HUES48 (cell line): ENCODE measurements around the gene DNHD1.
A peak's percentile ranks its signal among the peaks of the same experiment; 100 is the strongest.

Experiments used
- H3K27ac ChIP-seq: one replicate; pipeline ENCODE4 v1.7.0; 2013; ENCODE audit warnings: low read depth, low read length, inconsistent platforms
- H3K27me3 ChIP-seq: 2 replicates; pipeline ENCODE4 v1.6.1; 2013; ENCODE audit warnings: mild to moderate bottlenecking, low read length; ENCODE audit not compliant: control insufficient read depth, insufficient read depth
- H3K36me3 ChIP-seq: 2 replicates; pipeline ENCODE4 v1.6.1; 2013; ENCODE audit warnings: low read length; ENCODE audit not compliant: control insufficient read depth, insufficient read depth
- H3K4me1 ChIP-seq: 2 replicates; pipeline ENCODE4 v1.6.1; 2013; ENCODE audit warnings: mild to moderate bottlenecking, low read length; ENCODE audit not compliant: control insufficient read depth, insufficient read depth
- H3K4me3 ChIP-seq: 2 replicates; pipeline ENCODE4 v1.5.1; 2013; ENCODE audit warnings: mild to moderate bottlenecking, low read depth, low read length
- H3K9ac ChIP-seq: 2 replicates; pipeline ENCODE4 v1.6.1; 2013; ENCODE audit warnings: mild to moderate bottlenecking, low read depth, low read length, moderate library complexity
- H3K9me3 ChIP-seq: 2 replicates; pipeline ENCODE4 v1.6.1; 2013; ENCODE audit warnings: low read length; ENCODE audit not compliant: control insufficient read depth, insufficient read depth

DNHD1 gene

DNA sequence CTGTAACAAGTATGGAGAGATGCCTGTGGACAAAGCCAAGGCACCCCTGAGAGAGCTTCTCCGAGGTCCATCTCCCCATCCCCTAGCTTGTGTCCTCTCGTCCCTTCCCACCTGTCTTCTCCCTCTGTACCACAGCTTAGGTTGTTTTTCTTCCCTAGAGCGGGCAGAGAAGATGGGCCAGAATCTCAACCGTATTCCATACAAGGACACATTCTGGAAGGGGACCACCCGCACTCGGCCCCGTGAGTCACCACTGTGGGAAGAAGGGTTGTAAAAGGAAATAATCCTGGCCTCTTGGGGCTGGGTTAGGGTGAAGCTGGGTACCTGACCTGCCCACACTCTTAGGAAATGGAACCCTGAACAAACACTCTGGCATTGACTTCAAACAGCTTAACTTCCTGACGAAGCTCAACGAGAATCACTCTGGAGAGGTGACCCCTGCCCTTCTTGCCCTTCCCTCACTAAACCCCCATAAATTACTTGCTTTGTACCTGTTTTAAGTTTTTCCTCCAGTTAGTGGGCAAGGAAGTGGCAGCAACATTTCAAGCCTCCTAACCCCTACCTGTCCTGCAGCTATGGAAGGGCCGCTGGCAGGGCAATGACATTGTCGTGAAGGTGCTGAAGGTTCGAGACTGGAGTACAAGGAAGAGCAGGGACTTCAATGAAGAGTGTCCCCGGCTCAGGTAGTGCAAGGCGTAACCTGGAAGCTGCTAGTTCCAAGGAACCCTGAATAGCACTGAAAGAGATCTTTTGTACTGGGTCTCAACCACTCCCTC, 111.8 kb downstream of the DNHD1 start:
- H3K4me1 ChIP-seq = peaks cover 27% of the 10 kb centered on the region
- peak overlapping the region; percentile 14 for H3K27ac ChIP-seq
- no peak overlapping the region for H3K9ac ChIP-seq
- H3K27me3 ChIP-seq = no peaks in the 10 kb centered on the region
- H3K4me3 ChIP-seq = no peak overlapping the region
- H3K9me3 ChIP-seq = no peaks in the 10 kb centered on the region
- H3K36me3 ChIP-seq = peaks cover 45% of the 10 kb centered on the region

DNA sequence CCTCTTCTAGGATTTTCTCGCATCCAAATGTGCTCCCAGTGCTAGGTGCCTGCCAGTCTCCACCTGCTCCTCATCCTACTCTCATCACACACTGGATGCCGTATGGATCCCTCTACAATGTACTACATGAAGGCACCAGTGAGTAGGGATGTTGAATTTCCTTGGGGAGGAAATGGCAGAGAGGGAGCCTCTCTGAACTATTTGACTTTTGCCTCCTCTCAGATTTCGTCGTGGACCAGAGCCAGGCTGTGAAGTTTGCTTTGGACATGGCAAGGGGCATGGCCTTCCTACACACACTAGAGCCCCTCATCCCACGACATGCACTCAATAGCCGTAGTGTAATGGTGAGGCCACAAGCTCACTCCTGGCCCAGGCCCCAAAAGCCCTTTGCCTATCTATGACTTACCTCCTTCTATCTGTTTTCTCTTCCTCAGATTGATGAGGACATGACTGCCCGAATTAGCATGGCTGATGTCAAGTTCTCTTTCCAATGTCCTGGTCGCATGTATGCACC, 112.5 kb downstream of the DNHD1 start:
- Histone ChIP-seq H3K4me3 (no peak overlapping the region), H3K27ac (no peak overlapping the region), H3K9ac (no peak overlapping the region), H3K27me3 (no peaks in the 10 kb centered on the region), H3K9me3 (no peaks in the 10 kb centered on the region), H3K4me1 (peaks cover 26% of the 10 kb centered on the region), H3K36me3 (peaks cover 51% of the 10 kb centered on the region)

DNA sequence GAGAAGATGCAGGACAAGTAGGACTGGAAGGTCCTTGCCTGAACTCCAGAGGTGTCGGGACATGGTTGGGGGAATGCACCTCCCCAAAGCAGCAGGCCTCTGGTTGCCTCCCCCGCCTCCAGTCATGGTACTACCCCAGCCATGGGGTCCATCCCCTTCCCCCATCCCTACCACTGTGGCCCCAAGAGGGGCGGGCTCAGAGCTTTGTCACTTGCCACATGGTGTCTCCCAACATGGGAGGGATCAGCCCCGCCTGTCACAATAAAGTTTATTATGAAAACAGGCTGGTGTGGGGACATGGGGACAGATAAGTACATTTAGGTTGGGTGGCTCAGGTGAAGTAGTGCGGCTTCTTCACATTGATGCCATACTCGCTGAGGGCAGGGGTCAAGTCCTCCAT, 113.5 kb downstream of the DNHD1 start:
- peaks cover 62% of the 10 kb centered on the region for H3K36me3 ChIP-seq
- no peaks in the 10 kb centered on the region for H3K9me3 ChIP-seq
- H3K4me3 ChIP-seq = no peak overlapping the region
- H3K4me1 ChIP-seq = peaks cover 20% of the 10 kb centered on the region
- no peaks in the 10 kb centered on the region for H3K27me3 ChIP-seq
- peak overlapping the region; percentile 99 for H3K27ac ChIP-seq
- no peak overlapping the region; the same call in 1 of the 2 replicates for H3K9ac ChIP-seq

DNA sequence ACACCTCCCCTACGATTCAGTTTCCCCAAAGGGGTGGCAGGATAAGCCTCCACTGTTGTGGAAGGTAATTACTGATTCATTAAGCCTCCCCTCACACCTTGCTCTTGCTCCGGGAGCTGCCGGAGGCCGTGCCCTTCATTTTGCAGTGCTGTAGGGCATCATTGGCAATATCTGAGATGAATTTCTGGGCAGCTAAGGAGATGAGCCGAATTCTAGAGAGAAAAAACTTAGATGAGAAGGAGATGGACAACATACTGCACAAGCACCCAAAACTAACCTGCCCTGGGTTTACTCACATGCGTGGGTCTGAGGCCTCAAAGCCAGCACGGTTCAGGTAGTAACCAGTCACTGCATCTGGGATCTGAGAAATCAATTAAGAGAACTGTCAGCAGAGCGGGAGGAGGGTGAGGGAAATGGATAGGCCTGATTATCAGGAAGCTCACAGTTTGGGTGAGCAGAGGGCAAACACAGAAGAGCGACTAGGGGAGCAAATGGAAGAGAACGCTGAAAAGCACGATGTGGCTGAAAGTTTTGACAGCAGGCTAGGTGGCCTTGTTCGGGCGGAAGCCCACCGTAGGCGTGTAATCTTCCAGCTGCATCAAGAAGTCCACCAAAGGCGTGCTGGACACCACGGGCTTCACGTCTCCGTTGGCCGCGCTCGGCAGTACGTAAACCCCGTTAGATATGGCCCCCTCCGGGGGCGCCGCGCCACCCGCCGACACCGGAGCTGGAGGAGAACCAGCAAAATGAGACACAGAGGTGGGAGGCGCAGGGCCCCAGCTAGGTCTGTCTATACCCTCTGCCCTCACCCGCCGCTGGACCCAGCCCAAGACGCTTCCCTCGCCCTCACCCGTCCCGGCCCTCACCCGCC, 114.2 kb downstream of the DNHD1 start:
- peaks cover 67% of the 10 kb centered on the region for H3K36me3 ChIP-seq

DNA sequence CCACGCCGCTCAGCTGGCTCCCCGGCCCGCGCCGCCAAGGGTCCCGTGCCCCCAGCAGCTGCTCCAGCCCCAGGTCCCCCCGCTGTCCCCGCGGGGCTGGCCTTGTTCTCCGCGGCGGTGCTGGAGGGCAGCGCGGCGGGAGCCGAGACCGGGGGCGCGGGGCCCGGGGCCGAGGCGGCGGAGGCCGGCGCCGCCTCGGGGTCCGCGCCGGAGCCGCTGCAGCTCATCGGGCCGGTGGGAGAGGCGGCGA, 114.8 kb downstream of the DNHD1 start:
- no peaks in the 10 kb centered on the region for H3K9me3 ChIP-seq
- peak overlapping the region; percentile 88 for H3K4me3 ChIP-seq
- peaks cover 12% of the 10 kb centered on the region for H3K4me1 ChIP-seq
- H3K27ac ChIP-seq = peak overlapping the region; percentile 99
- H3K27me3 ChIP-seq = no peaks in the 10 kb centered on the region
- peaks cover 72% of the 10 kb centered on the region for H3K36me3 ChIP-seq
- H3K9ac ChIP-seq = peak overlapping the region; percentile 95

More for the DNA sequence above, 114.2 kb downstream of the DNHD1 start:
- Histone ChIP-seq H3K4me1 (peaks cover 18% of the 10 kb centered on the region), H3K27ac (peak overlapping the region; percentile 99), H3K9ac (peak overlapping the region; percentile 95), H3K27me3 (no peaks in the 10 kb centered on the region), H3K9me3 (no peaks in the 10 kb centered on the region), H3K4me3 (peak overlapping the region; percentile 88)

DNA sequence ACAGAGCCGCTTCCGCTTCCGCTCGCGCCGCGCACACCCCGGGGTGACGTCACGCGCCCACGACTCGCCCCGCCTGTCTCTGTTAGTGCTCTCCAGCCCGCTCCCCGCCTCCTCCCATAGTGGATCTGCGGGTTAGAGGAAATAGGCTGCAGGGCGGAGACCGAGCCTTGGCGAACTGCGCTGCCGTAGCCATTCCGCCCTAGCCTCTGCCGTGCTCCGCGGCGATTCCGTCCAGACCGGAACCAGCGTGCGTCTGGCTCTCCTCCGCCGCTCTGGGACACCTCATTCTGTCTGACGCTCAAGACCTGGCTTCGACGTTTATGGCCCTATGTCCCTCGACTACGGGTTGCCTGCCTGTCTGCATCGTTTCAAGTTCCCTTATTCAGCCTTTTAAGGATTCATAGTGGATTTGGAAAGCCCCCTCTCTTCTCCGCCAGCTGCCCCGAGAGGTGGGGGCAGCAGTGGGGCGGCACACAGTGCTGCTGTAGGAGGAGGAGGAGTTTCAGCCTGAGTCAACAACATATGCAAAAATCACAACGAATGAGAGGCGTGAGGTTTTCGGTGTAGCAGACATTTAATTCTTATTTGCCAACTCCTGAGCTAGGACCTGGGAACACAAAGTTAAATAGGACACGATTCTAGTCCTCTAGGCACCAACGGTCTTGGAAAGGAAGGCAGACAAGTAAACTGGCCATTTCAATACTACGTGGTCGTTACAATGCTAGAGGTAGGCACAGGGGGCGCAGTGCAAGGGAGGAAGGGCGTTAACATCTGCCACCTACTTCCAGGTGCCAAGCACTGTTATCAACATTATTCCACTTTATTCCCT, 115.3 kb downstream of the DNHD1 start, which contains the start of gene TAF10:
Gene TAF10, minus strand, starts transcription at position 4 of the 829 bp plus-strand sequence. CDS start 27 bp downstream, outside the sequence.
- Histone ChIP-seq H3K27me3 (no peaks in the 10 kb centered on the region), H3K27ac (peak within 1 kb of the TSS; percentile 99), H3K4me3 (peak within 1 kb of the TSS; percentile 88), H3K9me3 (no peaks in the 10 kb centered on the region), H3K36me3 (peaks cover 71% of the 10 kb centered on the region), H3K4me1 (peaks cover 8% of the 10 kb centered on the region; the same call in 1 of the 2 replicates), H3K9ac (peak within 1 kb of the TSS; percentile 95)

DNA sequence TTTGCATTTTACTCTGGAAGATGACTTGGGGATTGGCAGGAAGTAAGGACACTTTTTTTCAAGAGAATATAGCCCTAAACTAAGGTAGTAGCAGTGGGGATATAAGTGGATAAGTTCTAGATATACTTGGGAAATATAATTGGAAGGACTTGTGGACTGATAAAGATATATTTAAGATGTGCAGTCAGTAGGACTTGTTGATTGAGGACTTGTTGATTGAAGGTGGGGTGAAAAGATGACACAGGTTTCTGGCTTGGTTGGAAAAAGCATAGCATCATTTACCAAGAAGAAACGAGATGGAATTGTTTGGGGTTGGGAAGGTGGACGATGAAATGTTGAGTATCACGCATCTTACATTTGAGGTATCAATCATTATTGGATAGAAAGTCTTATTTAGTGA, 116.4 kb downstream of the DNHD1 start:
- Histone ChIP-seq H3K9me3 (no peaks in the 10 kb centered on the region), H3K4me3 (no peak overlapping the region), H3K27ac (peak overlapping the region; percentile 99), H3K9ac (no peak overlapping the region), H3K27me3 (no peaks in the 10 kb centered on the region), H3K4me1 (peaks cover 8% of the 10 kb centered on the region), H3K36me3 (peaks cover 60% of the 10 kb centered on the region)

DNA sequence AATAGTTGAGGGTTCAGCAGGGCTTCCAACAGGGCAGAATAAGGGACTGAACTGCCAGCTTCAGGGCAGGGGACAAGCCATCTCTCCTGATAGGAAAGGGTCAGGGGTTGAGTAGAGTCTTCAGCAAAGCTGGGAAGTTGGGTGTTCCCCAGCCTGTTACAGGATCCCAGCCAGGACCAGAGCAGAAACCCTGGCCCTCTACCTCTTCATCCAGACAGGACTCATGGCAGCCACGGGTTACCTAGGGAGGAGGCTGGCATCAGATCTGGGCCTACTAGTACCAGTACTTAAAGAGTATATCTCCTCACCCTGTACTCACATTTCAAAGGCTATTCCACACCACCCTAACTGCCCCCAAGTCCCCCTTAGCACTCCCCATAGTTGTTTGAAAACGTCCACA, 117.4 kb downstream of the DNHD1 start:
- Histone ChIP-seq H3K4me1 (peaks cover 12% of the 10 kb centered on the region), H3K4me3 (no peak overlapping the region), H3K27me3 (no peaks in the 10 kb centered on the region), H3K9ac (no peak overlapping the region), H3K9me3 (no peaks in the 10 kb centered on the region), H3K36me3 (peaks cover 50% of the 10 kb centered on the region), H3K27ac (no peak overlapping the region)

DNA sequence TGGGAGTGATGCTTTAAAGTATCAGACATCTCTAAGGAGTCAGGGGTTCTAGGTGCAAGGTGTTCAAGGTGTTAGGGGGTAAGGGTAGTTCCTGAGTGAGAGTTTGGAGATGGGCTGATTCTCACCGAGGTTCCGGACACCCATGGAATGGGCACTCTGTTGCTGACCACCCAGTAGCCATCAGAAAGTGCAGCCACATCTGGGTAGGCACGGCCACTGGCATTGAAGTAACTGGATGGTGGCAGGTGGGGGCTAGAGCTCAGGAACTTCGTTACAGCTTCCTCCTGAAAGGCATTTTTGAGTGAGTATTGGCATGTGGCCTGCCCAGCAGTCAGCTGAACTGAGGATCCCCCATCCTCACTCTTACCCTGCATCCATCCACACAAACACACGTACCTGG, 118.0 kb downstream of the DNHD1 start:
- Histone ChIP-seq H3K27ac (no peak overlapping the region), H3K4me1 (peaks cover 18% of the 10 kb centered on the region), H3K9me3 (no peaks in the 10 kb centered on the region), H3K9ac (no peak overlapping the region), H3K27me3 (no peaks in the 10 kb centered on the region), H3K4me3 (no peak overlapping the region), H3K36me3 (peaks cover 44% of the 10 kb centered on the region)

DNA sequence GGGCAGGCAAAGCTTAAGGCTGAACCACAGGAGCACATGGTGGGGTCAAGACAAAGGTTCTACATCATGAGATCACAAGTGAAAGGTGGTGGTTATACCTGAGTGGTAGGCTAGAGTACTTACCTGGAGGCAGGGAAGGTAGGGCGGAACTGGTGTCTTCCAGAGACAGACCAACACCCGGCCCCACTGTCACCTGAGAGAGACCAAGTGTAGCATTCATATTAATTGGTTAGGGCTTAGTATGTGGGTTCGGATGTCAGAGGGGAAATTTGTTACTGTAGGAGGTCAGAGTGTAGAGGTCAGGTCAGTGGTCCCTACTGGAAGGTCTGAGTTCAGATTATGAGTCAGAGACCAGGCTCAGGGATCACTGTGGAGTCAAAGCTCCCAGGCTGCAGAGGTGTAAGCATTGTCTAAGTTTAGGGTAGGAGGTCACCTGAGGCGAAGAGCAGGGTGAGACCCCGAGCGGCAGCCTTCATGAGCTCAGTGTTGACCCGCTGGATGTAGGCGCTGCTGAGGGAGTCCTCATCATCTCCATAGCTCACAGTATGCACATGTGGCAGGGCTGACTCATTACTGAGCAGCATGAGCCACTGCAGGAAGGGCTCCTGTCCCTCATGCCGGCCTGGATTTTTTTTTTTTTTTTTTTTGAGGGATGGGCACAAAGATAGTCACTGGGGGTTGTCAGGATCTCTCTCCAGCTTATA, 119.0 kb downstream of the DNHD1 start:
- no peak overlapping the region for H3K4me3 ChIP-seq
- no peaks in the 10 kb centered on the region for H3K9me3 ChIP-seq
- H3K9ac ChIP-seq = no peak overlapping the region
- H3K36me3 ChIP-seq = peaks cover 35% of the 10 kb centered on the region
- H3K4me1 ChIP-seq = peaks cover 27% of the 10 kb centered on the region
- H3K27ac ChIP-seq = no peak overlapping the region
- H3K27me3 ChIP-seq = no peaks in the 10 kb centered on the region
